Measurements from ENCODE around the gene LHPP. TPM values are rescaled to one million over a fixed set of nuclear protein-coding genes. Genes with fewer than 3 reads are reported as not detected.

LHPP gene
- total RNA-seq, 4 donors from 2014 or later: 9.3 to 20.5 (median 14.5) TPM

GRCh38 chr10:124546957-124547646 lies 85.5 kb downstream of the LHPP start:
- no peak for TF ChIP-seq CTCF (IDR thresholded peaks at IDR 0.05; ENCODE audit: low read depth)

GRCh38 chr10:124547647-124548168 lies 86.1 kb downstream of the LHPP start:
- no peak for TF ChIP-seq CTCF (IDR thresholded peaks at IDR 0.05; ENCODE audit: low read depth)

GRCh38 chr10:124550293-124551034 lies 88.8 kb downstream of the LHPP start:
- TF ChIP-seq CTCF (IDR thresholded peaks at IDR 0.05; ENCODE audit: low read depth): no peak

GRCh38 chr10:124551097-124551496 lies 89.5 kb downstream of the LHPP start:
- no peak for TF ChIP-seq CTCF (IDR thresholded peaks at IDR 0.05; ENCODE audit: low read depth)

DNA sequence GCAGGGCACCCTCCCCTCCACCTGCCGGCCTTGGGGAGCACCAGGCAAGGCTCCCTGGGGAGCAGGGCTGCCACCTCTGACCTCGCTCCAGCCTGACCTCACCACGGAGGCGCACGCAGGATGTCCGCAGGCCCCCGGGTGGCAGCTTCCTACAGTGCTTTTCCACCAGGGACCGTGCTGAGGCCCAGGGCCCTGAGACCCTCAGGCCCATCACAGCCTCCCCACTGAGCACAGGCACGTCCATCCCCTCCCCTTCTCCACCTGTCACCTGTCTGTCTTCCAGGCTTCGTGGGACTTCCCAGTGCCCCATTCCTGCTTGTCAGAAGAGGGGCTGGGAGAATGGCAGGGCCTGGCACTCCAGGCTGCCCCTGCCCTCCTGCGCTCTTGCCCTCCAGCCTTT lies 90.1 kb downstream of the LHPP start:
- no peak for TF ChIP-seq CTCF (IDR thresholded peaks at IDR 0.05; ENCODE audit: low read depth)

- TF ChIP-seq CTCF (IDR thresholded peaks at IDR 0.05; ENCODE audit: low read depth): no peak
These were observed 91.2 kb downstream of the LHPP start for GRCh38 chr10:124552691-124553276.
